GM21825 (cell line): Measurements from ENCODE around the gene EIF3A.

ENCODE experiments used
- ATAC-seq: cut with Tn5 transposase; IDR thresholded peaks from one replicate; pipeline ENCODE4 v1.9.1; 2021; ENCODE audit warnings: mild to moderate bottlenecking, moderate library complexity; ENCODE audit not compliant: unreplicated experiment

Gene EIF3A

DNA sequence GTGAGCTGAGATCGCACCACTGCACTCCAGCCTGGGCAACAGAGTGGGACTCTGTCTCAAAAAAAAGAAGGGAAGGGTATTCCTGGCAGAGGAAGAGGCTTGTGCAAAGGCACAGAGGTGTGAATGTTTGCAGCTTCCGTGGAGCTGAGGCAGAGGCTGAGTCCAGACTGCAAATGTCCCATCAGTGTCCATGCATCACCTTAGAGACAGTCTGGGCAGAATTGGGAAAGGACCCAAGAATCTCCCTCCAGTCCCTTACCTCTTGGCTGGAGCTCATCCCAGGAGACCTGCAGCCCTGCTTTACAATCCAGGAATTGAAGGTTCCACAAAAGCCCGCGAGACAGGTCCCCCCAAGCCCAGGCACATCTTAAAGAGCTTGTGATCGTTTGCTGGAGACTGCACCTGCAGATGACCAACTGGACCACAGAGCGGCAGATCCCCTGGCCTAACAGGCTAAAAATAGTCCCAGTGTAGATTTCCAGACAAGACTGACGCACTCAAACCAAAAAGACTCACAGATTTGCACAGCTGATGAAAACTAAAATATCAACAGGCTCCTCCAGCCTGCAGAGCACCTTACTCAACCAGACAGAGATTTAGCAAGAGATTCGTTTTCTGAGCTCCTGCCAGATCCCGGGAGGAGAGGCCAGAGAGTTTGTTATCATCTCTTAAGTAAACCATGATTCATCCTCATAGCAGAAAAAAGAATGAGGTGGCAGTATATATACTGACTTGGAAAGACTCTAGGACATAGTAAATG, 74.0 kb downstream of the EIF3A start:
- ATAC-seq = no peak

DNA sequence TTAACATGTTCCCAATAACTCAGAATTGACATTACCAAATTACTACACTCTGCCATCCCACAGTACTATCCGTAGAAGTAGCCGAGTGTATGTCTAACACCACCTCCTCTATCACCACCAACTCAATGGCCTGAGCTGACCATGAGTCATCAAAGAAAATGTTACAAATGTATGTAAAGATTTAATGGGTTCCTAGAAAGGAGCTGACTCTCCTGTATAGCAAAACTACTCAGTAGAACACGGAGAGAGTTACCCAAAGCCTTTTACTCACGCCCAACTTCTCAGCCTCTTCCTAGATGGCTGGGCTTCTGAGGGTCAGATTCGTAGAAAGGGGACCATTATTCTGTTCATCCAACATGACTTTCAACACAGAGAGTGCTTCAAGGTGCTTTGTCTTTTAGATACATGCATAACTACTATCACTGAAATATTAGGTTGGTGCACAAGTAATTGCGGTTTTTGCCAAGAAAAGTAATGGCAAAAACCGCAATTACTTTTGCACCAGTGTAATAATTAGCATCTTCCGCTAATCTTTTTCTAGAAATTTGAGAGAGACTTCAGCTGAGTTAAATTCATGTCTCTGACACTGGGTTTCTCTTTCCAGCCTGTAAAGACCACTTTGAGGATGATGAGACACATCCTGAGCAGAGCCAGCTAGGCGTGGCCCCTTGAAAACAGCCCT, 75.1 kb downstream of the EIF3A start:
- no peak for ATAC-seq

DNA sequence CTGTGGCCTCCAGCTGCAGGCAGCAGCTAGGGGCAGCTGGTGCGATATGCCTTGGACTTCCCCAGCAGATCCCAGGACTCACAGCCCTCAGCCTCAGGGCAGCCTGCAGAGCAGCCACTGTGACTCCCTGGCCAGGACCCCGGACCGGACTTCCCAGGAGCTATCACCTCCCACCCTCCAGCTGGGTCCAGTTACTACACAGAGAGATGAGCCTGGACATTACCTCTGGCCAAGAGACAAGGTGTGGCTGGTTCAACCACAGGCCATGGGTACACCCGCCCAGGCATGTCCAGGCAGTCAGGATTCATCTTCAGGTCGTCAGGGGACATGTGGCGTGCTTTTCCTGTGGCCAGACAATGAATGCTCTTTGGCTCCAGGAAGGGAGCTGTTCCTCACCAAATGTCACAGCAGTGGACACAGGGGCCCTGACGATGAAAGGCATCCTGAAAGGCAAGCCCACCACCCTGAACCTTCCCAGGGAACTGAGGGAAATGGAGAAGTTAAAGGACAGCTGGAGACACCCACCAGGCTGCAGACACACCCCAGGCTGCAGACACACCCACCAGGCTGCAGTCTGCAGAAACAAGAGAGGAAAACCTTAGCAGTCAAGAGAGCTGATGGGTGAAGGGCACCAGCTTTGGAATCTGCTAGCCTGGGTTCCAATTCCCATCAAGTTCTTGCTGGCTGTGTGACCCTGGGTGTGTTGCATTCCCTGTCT, 76.9 kb downstream of the EIF3A start:
- no peak for ATAC-seq

DNA sequence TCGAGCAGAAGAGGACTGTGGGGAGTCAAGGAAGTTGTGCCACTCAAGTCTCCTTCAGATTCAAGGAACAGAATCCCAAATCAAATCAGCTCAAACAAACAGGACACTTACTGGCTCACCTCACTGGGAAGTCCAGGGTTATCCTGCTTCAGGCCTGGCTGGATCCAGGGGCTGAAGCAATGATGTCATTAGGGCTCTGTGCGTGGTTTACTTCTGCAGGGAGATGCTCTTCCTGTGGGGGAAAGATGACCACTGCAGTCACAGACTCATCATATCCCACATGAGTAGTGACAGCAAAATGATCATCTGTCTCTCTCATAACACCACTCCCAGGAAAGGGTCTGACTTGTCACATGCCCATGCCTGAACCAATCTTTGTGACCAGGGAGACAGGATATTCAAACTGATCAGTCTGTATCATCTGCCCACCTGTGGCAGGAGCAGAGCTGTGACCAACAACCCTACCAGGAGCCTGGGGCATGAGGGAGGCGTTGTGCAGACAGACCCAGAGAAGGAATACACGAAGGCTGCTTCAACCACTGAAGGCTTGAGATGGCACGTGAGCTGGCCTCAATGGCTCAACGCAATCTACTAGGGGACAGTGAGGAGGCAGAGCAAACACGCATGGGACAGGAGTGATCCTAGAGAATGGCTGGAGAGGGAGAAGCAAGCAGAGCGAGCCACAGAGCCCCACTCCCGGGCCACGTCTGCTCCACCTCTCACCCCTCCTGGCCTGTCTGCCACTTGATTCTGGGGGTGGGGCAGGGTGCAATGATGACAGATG, 78.7 kb downstream of the EIF3A start:
- no peak for ATAC-seq

DNA sequence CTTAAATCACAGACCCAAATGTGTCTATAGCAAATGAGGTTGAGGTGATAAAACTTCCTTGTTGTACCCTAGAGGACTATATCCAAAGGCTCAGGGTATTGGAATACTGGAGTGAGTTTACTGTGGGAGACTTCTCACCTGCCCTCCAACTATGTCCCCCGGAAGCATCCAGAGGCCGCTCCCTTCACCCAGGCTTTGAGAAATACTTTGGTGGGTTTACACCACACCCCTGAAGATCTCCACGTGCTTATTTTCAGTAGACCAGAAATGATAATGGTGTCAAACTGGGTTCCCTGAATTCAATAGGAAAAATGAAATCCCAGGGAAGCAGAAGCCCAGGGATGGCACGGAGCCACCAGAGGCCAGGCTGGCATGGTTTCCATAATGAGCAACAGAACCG, 82.4 kb downstream of the EIF3A start:
- ATAC-seq = no peak

DNA sequence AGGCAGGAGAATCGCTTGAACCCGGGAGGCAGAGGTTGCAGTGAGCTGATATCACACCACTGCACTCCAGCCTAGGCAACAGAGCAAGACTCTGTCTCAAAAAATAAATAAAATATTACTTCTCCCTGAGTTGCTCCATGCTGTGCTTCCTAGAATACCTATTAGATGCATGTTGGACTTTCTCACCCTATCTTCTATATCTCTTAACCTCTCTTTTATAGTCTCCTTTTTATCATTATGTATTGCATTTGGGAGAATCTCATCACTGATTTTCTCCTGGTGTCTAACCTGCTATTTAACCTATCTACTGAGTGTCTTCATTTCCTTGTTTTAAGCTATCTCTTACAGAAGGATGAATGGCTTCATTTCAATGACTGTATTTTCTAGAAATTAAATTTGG, 83.2 kb downstream of the EIF3A start:
- ATAC-seq = no peak

DNA sequence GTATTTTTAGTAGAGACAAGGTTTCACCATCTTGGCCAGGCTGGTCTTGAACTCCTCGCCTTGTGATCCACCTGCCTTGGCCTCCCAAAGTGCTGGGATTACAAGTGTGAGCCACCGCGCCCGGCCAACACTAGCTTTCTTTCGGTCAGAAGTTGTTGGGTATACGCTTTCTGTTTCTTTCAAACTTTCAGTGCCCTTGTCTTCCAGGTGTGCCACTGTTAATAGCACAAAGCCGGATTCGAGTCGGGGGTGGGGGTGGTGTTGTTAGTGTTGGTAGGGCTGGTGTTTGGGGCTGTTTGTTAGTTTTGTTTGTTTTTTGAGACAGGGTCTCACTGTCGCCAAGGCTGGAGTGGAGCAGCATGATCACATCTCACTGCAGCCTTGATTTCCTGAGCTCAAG, 84.9 kb downstream of the EIF3A start:
- no peak for ATAC-seq

DNA sequence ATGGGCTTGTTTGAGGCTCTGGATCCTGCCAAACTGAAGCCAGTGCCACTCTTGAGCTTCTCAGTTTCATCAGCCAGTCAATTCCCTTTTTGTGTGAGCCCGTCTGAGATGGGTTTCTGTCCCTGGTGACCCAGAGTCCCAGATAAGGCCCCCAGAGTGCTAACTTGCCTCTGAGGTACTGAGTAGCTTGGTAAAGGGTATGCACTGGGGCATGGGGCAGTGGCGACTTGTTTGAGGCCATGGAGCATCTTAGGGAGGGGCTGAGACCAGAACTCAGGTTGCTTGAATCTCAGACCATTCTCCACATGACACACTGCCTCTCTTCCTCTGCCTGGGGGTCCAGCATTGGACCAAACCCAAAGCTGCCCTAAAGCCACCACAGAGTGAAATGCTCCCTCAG, 86.3 kb downstream of the EIF3A start:
- ATAC-seq = no peak

DNA sequence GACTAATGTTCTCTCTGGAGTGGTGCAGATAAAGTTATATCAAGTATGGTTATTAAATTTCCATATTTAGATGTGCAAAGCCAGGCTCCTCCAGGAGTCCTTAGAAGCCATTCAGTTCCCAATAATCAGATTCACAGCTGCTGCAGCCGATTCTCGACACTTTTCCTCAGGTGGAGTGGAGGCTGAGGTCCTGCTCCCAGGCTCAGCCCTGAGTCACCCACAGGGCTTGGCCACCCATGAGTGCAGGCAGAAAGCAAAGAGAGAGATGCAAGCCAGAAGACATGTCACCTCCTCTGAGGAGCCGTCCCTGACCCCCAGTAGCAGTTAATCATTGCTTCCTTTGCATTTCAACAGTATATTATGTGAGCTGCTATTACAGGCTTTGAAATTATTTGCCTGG, 87.4 kb downstream of the EIF3A start:
- ATAC-seq = no peak

DNA sequence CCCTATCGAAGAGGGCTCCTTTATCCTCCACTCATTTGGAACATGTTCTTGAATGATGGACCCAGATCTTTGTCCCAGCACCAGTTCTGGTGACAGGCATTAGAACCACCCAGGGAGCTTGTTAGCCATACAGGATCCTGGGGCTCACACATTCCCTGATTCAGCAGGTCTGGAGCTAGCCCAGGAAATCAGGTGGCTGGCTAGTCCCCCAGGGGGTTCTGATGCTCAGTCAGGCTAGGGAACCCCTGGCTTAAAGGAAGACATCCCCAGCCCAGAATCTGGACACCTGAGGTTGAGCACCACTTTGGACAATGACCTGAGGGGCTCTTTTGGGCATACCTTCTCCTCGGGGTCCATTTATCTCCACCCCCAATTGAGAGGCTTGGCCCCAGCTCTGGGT, 88.1 kb downstream of the EIF3A start:
- ATAC-seq = no peak

DNA sequence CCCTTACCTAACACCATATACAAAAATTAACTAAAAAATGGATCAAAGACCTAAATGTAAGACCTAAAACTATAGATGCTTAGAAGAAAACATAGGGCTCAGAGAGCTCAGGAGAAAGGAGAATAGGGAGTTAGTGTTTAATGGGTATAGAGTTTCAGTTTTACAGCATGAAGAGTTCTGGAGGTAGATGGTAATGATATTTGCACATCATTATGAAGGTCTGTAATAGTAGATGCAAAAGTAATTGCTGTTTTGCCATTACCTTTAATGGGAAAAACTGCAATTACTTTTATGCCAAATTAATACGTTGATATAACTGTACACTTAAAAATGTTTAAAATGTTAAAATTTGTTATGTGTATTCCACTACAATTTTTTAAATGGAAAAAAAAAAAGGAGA, 90.3 kb downstream of the EIF3A start:
- no peak for ATAC-seq

DNA sequence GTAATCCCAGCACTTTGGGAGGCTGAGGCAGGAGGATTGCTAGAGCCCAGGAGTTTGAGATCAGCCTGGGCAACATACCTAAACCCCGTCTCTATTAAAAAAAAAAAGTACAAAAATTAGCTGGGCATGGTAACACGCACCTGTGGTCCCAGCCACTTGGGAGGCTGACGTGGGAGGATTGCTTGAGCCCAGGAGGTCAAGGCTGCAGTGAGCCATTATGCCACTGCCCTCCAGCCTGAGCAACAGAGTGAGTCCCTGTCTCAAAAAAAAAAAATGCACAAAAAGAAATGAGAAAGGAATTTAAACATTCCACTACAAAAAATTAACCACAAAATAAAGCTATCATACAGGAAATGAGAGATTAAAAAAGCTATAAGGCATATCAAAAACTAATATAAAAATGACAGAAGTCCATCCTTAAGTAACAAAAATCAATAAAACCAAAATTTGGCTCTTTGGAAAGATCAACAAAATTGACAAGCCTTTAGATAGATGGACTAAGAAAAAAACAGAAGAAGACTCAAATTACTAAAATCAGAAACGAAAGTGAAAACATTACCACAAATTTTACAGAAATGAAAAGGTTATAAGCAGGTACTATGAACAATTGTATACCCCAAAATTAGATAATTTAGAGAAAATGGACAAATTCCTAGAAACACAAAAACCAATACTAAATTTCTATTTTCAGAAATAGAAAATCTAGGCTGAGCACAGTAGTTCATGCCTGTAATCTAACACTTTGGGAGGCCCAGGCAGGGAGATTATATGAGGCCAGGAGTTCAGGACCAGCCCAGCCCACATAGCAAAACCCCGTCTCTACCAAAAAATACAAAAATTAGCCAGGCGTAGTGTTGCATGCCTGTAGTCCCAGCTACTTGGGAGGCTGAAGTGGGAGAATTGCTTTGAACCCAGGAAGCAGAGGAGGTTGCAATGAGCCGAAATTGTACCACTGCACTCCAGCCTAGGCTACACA, 93.5 kb downstream of the EIF3A start:
- peak; percentile 55 for ATAC-seq

DNA sequence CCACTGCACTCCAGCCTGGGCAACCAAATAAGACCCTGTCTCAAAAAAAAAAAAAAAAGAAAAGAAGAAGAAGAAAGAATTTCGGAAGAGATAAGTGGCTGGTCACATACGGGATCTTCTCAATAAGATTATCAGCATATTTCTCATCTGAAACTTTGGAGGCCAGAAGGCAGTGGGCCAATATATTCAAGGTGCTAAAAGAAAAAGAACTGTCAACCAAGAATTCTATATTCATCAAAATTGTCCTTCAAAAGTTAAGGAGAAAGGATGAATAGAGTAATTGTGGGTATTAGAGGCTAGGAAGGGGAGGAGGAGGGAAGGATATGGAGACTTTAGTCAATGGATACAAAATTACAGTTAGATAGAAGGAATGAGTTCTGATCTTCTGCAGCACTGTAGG, 95.0 kb downstream of the EIF3A start:
- no peak for ATAC-seq
